OCI-LY1 (cell line): ENCODE results near the gene DIAPH3.

Experiments
- CTCF ChIP-seq: fragments of 200-600 bp; sonication (generic), shearing (Covaris generic); IDR thresholded peaks from 2 replicates; pipeline ENCODE4 v1.5.1; 2017; ENCODE audit warnings: mild to moderate bottlenecking, antibody characterized with exemption, low read length, moderate library complexity, mixed read lengths
- EZH2 ChIP-seq: fragments of 200-600 bp; sonication (generic), shearing (Covaris generic); IDR thresholded peaks from 2 replicates; pipeline ENCODE4 v1.8.0; 2017; ENCODE audit warnings: borderline replicate concordance, mixed run types, mild to moderate bottlenecking, antibody characterized with exemption, low read length, moderate library complexity, mixed read lengths

GRCh38 chr13:60172111-60172510 lies 8.4 kb upstream of the DIAPH3 start:
- no peak for TF ChIP-seq CTCF
- no peak for TF ChIP-seq EZH2
